Heart left ventricle (tissue), 13 donors: Measurements from ENCODE around the gene THADA.

Source experiments
- CTCF ChIP-seq, 12 donors: fragments of 200-600 bp; sonication (generic) in 4 of 12; IDR thresholded peaks; one replicate each; pipeline versions ENCODE4 v1.5.0 to v1.8.0; 2018 to 2022; ENCODE audit warnings: antibody characterized with exemption in 12 of 12, mild to moderate bottlenecking in 5 of 12
- POLR2A ChIP-seq, 2 donors: fragments of 450-650 bp; IDR thresholded peaks; one replicate each; pipeline ENCODE4 v1.6.1; 2017; ENCODE audit warnings: antibody characterized with exemption in 2 of 2, mild to moderate bottlenecking in 2 of 2, moderate library complexity in 2 of 2
- donor health status: ischemic (EF 13 %, LVEDD 7.1; RV severe dilation, severe dysfunction).
- donor health status: DM: no; HTN: yes; CAD: no.
- donor health status: DM: no; HTN: no; CAD: no.
- donor health status: ischemic (EF 25% LVEDD 6.9; RV normal size, moderate dysfunction).
- donor health status: ischemic (EF 25% LVEDD 5.7; RV mildly dilated, moderate dysfunction).
- donor health status: ischemic (EF 35%, LVEDD 5.7; RV mildly dilated, moderate dysfunction).
- donor health status: nonischemic (EF 11% LVEDD 7.7; RV severe dilation, severe dysfunction).
- donor health status: DM: yes; HTN: yes; CAD: no.
- donor health status: PGD.
- donor health status: ischemic (EF 29% LVEDD 5.4; RV normal size, mild dysfunction).
- donor health status: nonischemic (EF 23%, LVEDD 6.1; RV moderate dilation, normal function).

- no peak for TF ChIP-seq CTCF (IDR thresholded peaks at IDR 0.05)
- TF ChIP-seq POLR2A (IDR thresholded peaks at IDR 0.05): no peak
Observed at GRCh38 chr2:43454791-43455190, 141.0 kb downstream of the THADA start.
